ENCODE data around the gene SEBOX.

- TF ChIP-seq CTCF (IDR thresholded peaks at IDR 0.05; ENCODE audit: low read length): no peak
- no peak for TF ChIP-seq EZH2 (IDR thresholded peaks at IDR 0.05; ENCODE audit: borderline replicate concordance, low read length)
Observed at GRCh38 chr17:28406473-28406814, 41.4 kb upstream of the SEBOX start.
